Naive thymus-derived CD8-positive, alpha-beta T cell (primary cell): ENCODE data around the gene RGS6. TPM values are rescaled to one million over a fixed set of nuclear protein-coding genes. Genes with fewer than 3 reads are reported as not detected.

ENCODE experiments used
- ATAC-seq, 2 donors: fragments of 150-1000 bp; cut with Tn5 transposase in 1 of 2; sonication (Bioruptor Pico), chemical (Tn5 transposase) in 1 of 2; 1 replicate in 1 of 2; 2 replicates in 1 of 2; pipeline ENCODE4 v1.10.0; 2021; ENCODE audit warnings: mild to moderate bottlenecking in 2 of 2, moderate library complexity in 2 of 2
- POLR2A ChIA-PET: fragments of 350-600 bp; sonication (Branson Sonifier 250); formaldehyde crosslinking; loops from one replicate; lab custom pipeline; 2021; ENCODE audit warnings: antibody characterized with exemption; lab: Charles Lee
- DNase-seq, 10 donors: peaks; one replicate each; pipeline versions ENCODE4 v3.0.0 to v3.0.0-alpha.2; 2020 to 2022
- H3K27ac Mint-ChIP-seq, 10 donors: one replicate each; pipeline ENCODE4 v1.8.0; 2020 to 2022; ENCODE audit warnings: mild to moderate bottlenecking in 10 of 10, mixed read lengths in 10 of 10, moderate library complexity in 4 of 10, inconsistent platforms in 1 of 10
- H3K27me3 Mint-ChIP-seq, 5 donors: one replicate each; pipeline ENCODE4 v1.8.0; 2021 to 2022; ENCODE audit warnings: mixed read lengths in 5 of 5
- H3K36me3 Mint-ChIP-seq, 3 donors: one replicate each; pipeline ENCODE4 v1.8.0; 2020 to 2022; ENCODE audit warnings: mixed read lengths in 3 of 3, mild to moderate bottlenecking in 2 of 3, inconsistent platforms in 1 of 3
- H3K4me1 Mint-ChIP-seq, 4 donors: one replicate each; pipeline ENCODE4 v1.8.0; 2021 to 2022; ENCODE audit warnings: mixed read lengths in 4 of 4
- H3K4me3 Mint-ChIP-seq, 10 donors: one replicate each; pipeline ENCODE4 v1.8.0; 2020 to 2022; ENCODE audit warnings: mild to moderate bottlenecking in 10 of 10, mixed read lengths in 10 of 10, moderate library complexity in 6 of 10, inconsistent platforms in 1 of 10
- H3K9me3 Mint-ChIP-seq, 9 donors: one replicate each; pipeline ENCODE4 v1.8.0; 2020 to 2022; ENCODE audit warnings: mixed read lengths in 9 of 9, mild to moderate bottlenecking in 3 of 9, inconsistent platforms in 1 of 9, moderate library complexity in 1 of 9
- polyA plus RNA-seq, 3 donors: library from polyadenylated mRNA; unstranded; fragments of 300-500 nt; fragmentation: Illumina TruSeq; gene quantifications; one replicate each; pipeline ENCODE4 v1.2.3, GENCODE V29; 2021
- total RNA-seq, 8 experiments: library from RNA in 2 of 8; stranded (reverse) in 2 of 8; gene quantifications; one replicate each; pipeline ENCODE4 v1.2.3 and lab custom pipeline; 2021 to 2026

The RGS6 gene
- total and polyA plus RNA-seq, 5 experiments from 2014 or later: not detected

- DNase-seq (no peak), ATAC-seq (no peak)
- peaks cover 0 to 13% (median 0%) of the 10 kb centered on the region in 3 donors for H3K36me3 Mint-ChIP-seq
- peaks cover 0 to 16% (median 2%) of the 10 kb centered on the region in 5 donors for H3K27me3 Mint-ChIP-seq
- POLR2A ChIA-PET: no interaction called here
- H3K4me3 Mint-ChIP-seq: no peak overlapping the region
- H3K9me3 Mint-ChIP-seq: peaks cover 0 to 19% (median 6%) of the 10 kb centered on the region in 9 donors
- peaks cover 0 to 12% (median 5%) of the 10 kb centered on the region in 4 donors for H3K4me1 Mint-ChIP-seq
- no peak overlapping the region for H3K27ac Mint-ChIP-seq
Measured at GRCh38 chr14:72183631-72184030, 251.4 kb downstream of the RGS6 start.

GRCh38 chr14:72186523-72186922 lies 254.3 kb downstream of the RGS6 start:
- Mint-ChIP-seq H3K9me3 (peaks cover 0 to 1% (median 0%) of the 10 kb centered on the region in 9 donors), H3K4me3 (no peak overlapping the region), H3K36me3 (no peaks in the 10 kb centered on the region), H3K27ac (no peak overlapping the region), H3K4me1 (peaks cover 0 to 12% (median 5%) of the 10 kb centered on the region in 4 donors), H3K27me3 (peaks cover 0 to 7% (median 2%) of the 10 kb centered on the region in 5 donors)
- DNase-seq (no peak), ATAC-seq (no peak)
- POLR2A ChIA-PET: no interaction called here

- ATAC-seq: no peak
- H3K27me3 Mint-ChIP-seq: peaks cover 0 to 16% (median 4%) of the 10 kb centered on the region in 5 donors
- H3K4me3 Mint-ChIP-seq: no peak overlapping the region
- no peak for DNase-seq
- H3K36me3 Mint-ChIP-seq: no peaks in the 10 kb centered on the region
- POLR2A ChIA-PET: no interaction called here
- no peak overlapping the region for H3K27ac Mint-ChIP-seq
- peaks cover 0 to 2% (median 0%) of the 10 kb centered on the region in 9 donors for H3K9me3 Mint-ChIP-seq
- no peaks in the 10 kb centered on the region for H3K4me1 Mint-ChIP-seq
Measured at GRCh38 chr14:72196237-72197015, 264.2 kb downstream of the RGS6 start.

- no peak for DNase-seq
- H3K4me1 Mint-ChIP-seq: no peaks in the 10 kb centered on the region
Measured at GRCh38 chr14:72201645-72202044, 269.4 kb downstream of the RGS6 start.

GRCh38 chr14:72213424-72213823 lies 281.2 kb downstream of the RGS6 start:
- ATAC-seq (no peak), DNase-seq (no peak)
- H3K27ac Mint-ChIP-seq: no peak overlapping the region
- peaks cover 0 to 22% (median 11%) of the 10 kb centered on the region in 9 donors for H3K9me3 Mint-ChIP-seq
- POLR2A ChIA-PET: no interaction called here
- H3K27me3 Mint-ChIP-seq: peaks cover 0 to 12% (median 3%) of the 10 kb centered on the region in 5 donors
- H3K4me3 Mint-ChIP-seq: no peak overlapping the region
- H3K36me3 Mint-ChIP-seq: no peaks in the 10 kb centered on the region
- H3K4me1 Mint-ChIP-seq: no peaks in the 10 kb centered on the region

More at GRCh38 chr14:72201645-72202044, 269.4 kb downstream of the RGS6 start:
- H3K27me3 Mint-ChIP-seq: peaks cover 0 to 7% (median 3%) of the 10 kb centered on the region in 5 donors
- H3K4me3 Mint-ChIP-seq: no peak overlapping the region
- ATAC-seq: no peak
- POLR2A ChIA-PET: no interaction called here
- H3K9me3 Mint-ChIP-seq: peaks cover 0 to 16% (median 4%) of the 10 kb centered on the region in 9 donors
- H3K27ac Mint-ChIP-seq: no peak overlapping the region
- no peaks in the 10 kb centered on the region for H3K36me3 Mint-ChIP-seq

GRCh38 chr14:72215080-72215479 lies 282.9 kb downstream of the RGS6 start:
- H3K36me3 Mint-ChIP-seq: no peaks in the 10 kb centered on the region
- POLR2A ChIA-PET: no interaction called here
- H3K9me3 Mint-ChIP-seq: peaks cover 0 to 23% (median 11%) of the 10 kb centered on the region in 9 donors
- DNase-seq (no peak), ATAC-seq (no peak)
- no peaks in the 10 kb centered on the region for H3K4me1 Mint-ChIP-seq
- peaks cover 0 to 12% (median 3%) of the 10 kb centered on the region in 5 donors for H3K27me3 Mint-ChIP-seq
- H3K27ac Mint-ChIP-seq: no peak overlapping the region
- H3K4me3 Mint-ChIP-seq: no peak overlapping the region

- Mint-ChIP-seq H3K9me3 (peaks cover 0 to 38% (median 13%) of the 10 kb centered on the region in 9 donors), H3K4me1 (no peaks in the 10 kb centered on the region), H3K27ac (no peak overlapping the region), H3K4me3 (no peak overlapping the region), H3K36me3 (peaks cover 0 to 13% (median 0%) of the 10 kb centered on the region in 3 donors), H3K27me3 (peaks cover 0 to 12% (median 4%) of the 10 kb centered on the region in 5 donors)
- POLR2A ChIA-PET: no interaction called here
- no peak for ATAC-seq
- DNase-seq: no peak
Measured at GRCh38 chr14:72217135-72217534, 284.9 kb downstream of the RGS6 start.

GRCh38 chr14:72222046-72222445 lies 289.8 kb downstream of the RGS6 start:
- ATAC-seq (no peak), DNase-seq (no peak)
- Mint-ChIP-seq H3K27me3 (peaks cover 0 to 13% (median 5%) of the 10 kb centered on the region in 5 donors), H3K9me3 (peaks cover 0 to 16% (median 10%) of the 10 kb centered on the region in 9 donors), H3K4me1 (no peaks in the 10 kb centered on the region), H3K4me3 (no peak overlapping the region), H3K36me3 (peaks cover 0 to 13% (median 0%) of the 10 kb centered on the region in 3 donors), H3K27ac (no peak overlapping the region)
- POLR2A ChIA-PET: no interaction called here

- Mint-ChIP-seq H3K4me3 (no peak overlapping the region), H3K27me3 (peaks cover 0 to 12% (median 2%) of the 10 kb centered on the region in 5 donors), H3K36me3 (no peaks in the 10 kb centered on the region), H3K4me1 (peaks cover 6 to 15% (median 7%) of the 10 kb centered on the region in 4 donors), H3K9me3 (no peaks in the 10 kb centered on the region), H3K27ac (no peak overlapping the region)
- ATAC-seq (no peak), DNase-seq (no peak)
- POLR2A ChIA-PET: no interaction called here
Measured at GRCh38 chr14:72236629-72237028, 304.4 kb downstream of the RGS6 start.

GRCh38 chr14:72237722-72238666 lies 305.8 kb downstream of the RGS6 start:
- no peak for ATAC-seq
- Mint-ChIP-seq H3K4me1 (peaks cover 2 to 15% (median 6%) of the 10 kb centered on the region in 4 donors), H3K27ac (peak overlapping the region in 1 of 10 donors; percentile 47), H3K27me3 (no peaks in the 10 kb centered on the region), H3K4me3 (no peak overlapping the region), H3K9me3 (no peaks in the 10 kb centered on the region), H3K36me3 (no peaks in the 10 kb centered on the region)
- POLR2A ChIA-PET: no interaction called here
- DNase-seq: no peak

- POLR2A ChIA-PET: no interaction called here
- Mint-ChIP-seq H3K9me3 (peaks cover 0 to 24% (median 10%) of the 10 kb centered on the region in 9 donors), H3K4me3 (no peak overlapping the region), H3K36me3 (peaks cover 0 to 14% (median 3%) of the 10 kb centered on the region in 3 donors), H3K27ac (no peak overlapping the region), H3K4me1 (peaks cover 0 to 3% (median 0%) of the 10 kb centered on the region in 4 donors), H3K27me3 (peaks cover 7 to 39% (median 19%) of the 10 kb centered on the region in 5 donors)
- no peak for DNase-seq
- no peak for ATAC-seq
Measured at GRCh38 chr14:72243309-72244293, 311.4 kb downstream of the RGS6 start.
